GM06990 (cell line): ENCODE measurements around the gene OGN.

ENCODE experiments used
- DNase-seq: peaks from one replicate; pipeline ENCODE4 v3.0.0-alpha.2; 2011; ENCODE audit not compliant: insufficient read length; ENCODE audit errors: extremely low read depth
- H3K27me3 ChIP-seq: replicated peaks from 2 replicates; pipeline ENCODE4 v1.6.0; 2011; ENCODE audit warnings: low read length; ENCODE audit not compliant: control insufficient read depth, insufficient read depth
- H3K36me3 ChIP-seq: 2 replicates; pipeline ENCODE4 v1.5.1; 2011; ENCODE audit warnings: low read length; ENCODE audit not compliant: control insufficient read depth, insufficient read depth
- H3K4me3 ChIP-seq: replicated peaks from 2 replicates; pipeline ENCODE4 v1.5.1; 2011; ENCODE audit warnings: low read depth, mild to moderate bottlenecking, control low read depth, low read length
- CTCF ChIP-seq: IDR thresholded peaks from 2 replicates; pipeline ENCODE4 v1.5.1; 2011; ENCODE audit warnings: low read length, control low read depth, mild to moderate bottlenecking, inconsistent platforms; ENCODE audit not compliant: insufficient read depth, poor library complexity, severe bottlenecking

OGN gene

GRCh38 chr9:92438900-92439526 lies 34.6 kb upstream of the OGN start:
- no peak overlapping the region for H3K4me3 ChIP-seq
- H3K27me3 ChIP-seq: no peaks in the 10 kb centered on the region
- peak; percentile 17 for TF ChIP-seq CTCF
- no peak for DNase-seq
- no peaks in the 10 kb centered on the region for H3K36me3 ChIP-seq

GRCh38 chr9:92435263-92435662 lies 30.9 kb upstream of the OGN start:
- TF ChIP-seq CTCF: no peak
- Histone ChIP-seq H3K27me3 (no peaks in the 10 kb centered on the region), H3K36me3 (no peaks in the 10 kb centered on the region)

GRCh38 chr9:92432972-92433548 lies 28.7 kb upstream of the OGN start:
- TF ChIP-seq CTCF: no peak
- DNase-seq: no peak
- Histone ChIP-seq H3K4me3 (no peak overlapping the region), H3K36me3 (no peaks in the 10 kb centered on the region), H3K27me3 (no peaks in the 10 kb centered on the region)

More at GRCh38 chr9:92435263-92435662, 30.9 kb upstream of the OGN start:
- DNase-seq: no peak
- H3K4me3 ChIP-seq: no peak overlapping the region

- no peak overlapping the region for H3K4me3 ChIP-seq
Measured at GRCh38 chr9:92432350-92432749, 28.0 kb upstream of the OGN start.

GRCh38 chr9:92429836-92430235 lies 25.5 kb upstream of the OGN start:
- no peaks in the 10 kb centered on the region for H3K27me3 ChIP-seq
- H3K36me3 ChIP-seq: no peaks in the 10 kb centered on the region
- no peak for DNase-seq
- no peak overlapping the region for H3K4me3 ChIP-seq
- no peak for TF ChIP-seq CTCF

More at GRCh38 chr9:92432350-92432749, 28.0 kb upstream of the OGN start:
- DNase-seq: no peak
- H3K27me3 ChIP-seq: no peaks in the 10 kb centered on the region
- no peaks in the 10 kb centered on the region for H3K36me3 ChIP-seq
- no peak for TF ChIP-seq CTCF
